GM12873 (cell line): Measurements from ENCODE around the gene SLIT3.

Experiments used
- CTCF ChIP-seq: IDR thresholded peaks from 2 replicates; pipeline ENCODE4 v1.5.1; 2012; ENCODE audit warnings: low read depth, mild to moderate bottlenecking, moderate library complexity, low read length, control low read depth; ENCODE audit not compliant: insufficient read depth; ENCODE audit errors: missing control alignments

The SLIT3 gene

GRCh38 chr5:168874713-168875380 lies 426.1 kb downstream of the SLIT3 start:
- no peak for TF ChIP-seq CTCF

- no peak for TF ChIP-seq CTCF
Measured at GRCh38 chr5:168872246-168872645, 428.7 kb downstream of the SLIT3 start.

- no peak for TF ChIP-seq CTCF
Measured at GRCh38 chr5:168870910-168871309, 430.0 kb downstream of the SLIT3 start.

DNA sequence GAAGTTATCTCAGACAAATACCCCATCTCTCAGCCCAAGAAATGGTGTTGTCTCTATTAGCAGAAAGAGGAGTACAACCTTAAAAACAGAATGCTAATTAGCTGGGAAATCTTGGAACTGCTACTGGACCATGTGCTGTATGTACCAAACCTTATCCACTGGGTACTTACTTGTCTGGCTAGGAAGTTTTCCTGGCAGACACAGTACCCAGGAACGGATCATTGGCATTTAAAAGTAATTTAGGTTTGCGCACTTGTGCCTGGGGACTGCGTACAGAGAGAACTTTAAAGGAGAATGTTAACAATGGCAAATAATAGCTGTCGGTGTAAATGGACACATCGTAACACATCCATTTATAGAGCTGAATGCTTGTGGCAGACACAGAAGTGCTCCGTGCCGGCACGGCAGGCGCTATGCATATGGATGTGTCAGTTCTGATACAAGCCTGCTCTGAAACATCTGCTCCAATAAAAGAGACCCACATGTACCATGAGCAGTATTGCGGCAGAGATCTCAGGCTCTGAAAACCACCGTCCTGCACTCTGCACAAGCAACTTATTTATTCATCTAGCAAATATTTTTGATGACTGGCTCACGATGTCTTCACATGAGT lies 431.2 kb downstream of the SLIT3 start:
- TF ChIP-seq CTCF, result no peak

DNA sequence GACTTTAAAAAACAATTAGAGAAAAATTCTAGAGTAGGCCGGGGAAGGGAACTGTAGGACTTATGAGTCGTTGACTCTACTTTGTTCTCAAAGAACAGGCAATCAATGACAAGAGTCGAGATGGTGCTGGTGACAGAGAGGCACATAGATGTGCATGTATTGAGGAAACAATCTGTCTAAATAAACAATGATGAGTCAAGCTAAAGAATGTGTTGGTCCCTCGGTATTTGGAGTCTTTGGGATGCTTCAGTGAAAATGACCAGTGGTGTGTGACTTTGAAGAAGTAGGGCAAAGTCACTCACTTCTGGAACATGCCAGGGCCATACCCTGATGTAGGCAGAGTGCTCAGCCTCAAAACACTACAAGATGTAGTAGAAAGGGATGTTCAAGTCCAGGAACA lies 433.7 kb downstream of the SLIT3 start:
- TF ChIP-seq CTCF, result no peak

- TF ChIP-seq CTCF, result no peak
Measured at GRCh38 chr5:168865968-168866367, 435.0 kb downstream of the SLIT3 start.

GRCh38 chr5:168863021-168863420 lies 437.9 kb downstream of the SLIT3 start:
- no peak for TF ChIP-seq CTCF
